Measurements from ENCODE around the gene XYLB. TPM values are rescaled to one million over a fixed set of nuclear protein-coding genes. Genes with fewer than 3 reads are reported as not detected.
"Not testable (repeated sequence)": the region's sequence is repeated elsewhere in the genome, so short reads cannot be mapped to it uniquely, and the experiment has no call there.

Gene XYLB
- 1 to 10 TPM; 2.5 to 2.8 TPM for total RNA-seq

DNA sequence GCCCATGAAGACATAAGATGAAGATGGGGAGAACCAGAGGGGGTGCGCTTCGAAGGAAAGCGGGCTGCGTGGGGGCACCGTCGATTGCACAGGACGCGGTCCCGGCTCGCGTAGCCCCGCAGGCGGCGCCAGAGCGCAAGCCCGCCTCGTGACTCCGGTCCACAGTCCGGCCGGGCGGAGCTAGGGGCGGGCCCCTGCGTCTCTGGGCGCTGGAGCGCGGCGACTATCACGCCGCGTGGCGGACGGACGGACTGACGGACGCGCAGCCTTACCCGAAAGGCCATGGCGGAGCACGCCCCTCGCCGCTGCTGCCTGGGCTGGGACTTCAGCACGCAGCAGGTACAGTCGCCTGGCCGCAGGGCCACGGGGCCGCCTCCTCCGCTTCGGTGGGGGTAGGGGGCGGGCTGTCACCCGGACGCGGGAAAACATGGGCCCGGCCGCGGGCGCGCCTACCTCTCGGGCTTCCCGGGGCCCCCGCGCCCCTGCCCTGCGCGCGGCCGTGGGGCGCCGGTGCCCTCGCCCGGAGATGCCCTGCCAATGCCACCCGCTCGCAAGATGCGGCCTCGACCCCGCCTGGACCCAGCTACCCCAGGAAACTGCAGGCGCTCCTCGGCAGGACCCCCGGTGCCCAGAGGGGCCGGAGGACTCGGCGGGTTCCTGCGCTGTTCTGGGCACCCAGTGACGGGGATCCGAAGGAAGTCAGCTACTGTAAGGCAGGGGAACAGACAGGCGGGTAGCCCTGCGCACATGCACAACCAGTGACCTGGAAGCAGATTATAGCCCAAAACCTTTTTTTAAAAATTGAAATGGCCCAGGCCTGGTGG lies at the start of gene XYLB:
TSS of gene XYLB (plus strand) at position 199 of the 824 bp plus-strand sequence. CDS start at position 283, 84 bp downstream.
- intact Hi-C loops (cut with micrococcal nuclease) = loop anchor here (1.0 to 5.0 kb wide), 7 partner anchors 108 to 374 kb away; partner anchors contain the start of genes EXOG and MYD88
- Mint-ChIP-seq H3K36me3 (ENCODE audit: low read depth) (peaks cover 3% of the 10 kb centered on the region), H3K4me3 (peak within 1 kb of the TSS; percentile 72), H3K9me3 (no peaks in the 10 kb centered on the region), H3K27ac (no peak within 1 kb of the TSS), H3K4me1 (ENCODE audit: low read depth) (peaks cover 4% of the 10 kb centered on the region), H3K27me3 (ENCODE audit: low read depth) (peaks cover 2% of the 10 kb centered on the region)
- CTCF ChIA-PET = interaction anchor here (0.8 to 4.0 kb wide), 26 partner anchors 9 to 350 kb away, joined by 3 to 48 read pairs (median 5); partner anchors contain the start of gene EXOG
- peak; percentile 79 for DNase-seq

DNA sequence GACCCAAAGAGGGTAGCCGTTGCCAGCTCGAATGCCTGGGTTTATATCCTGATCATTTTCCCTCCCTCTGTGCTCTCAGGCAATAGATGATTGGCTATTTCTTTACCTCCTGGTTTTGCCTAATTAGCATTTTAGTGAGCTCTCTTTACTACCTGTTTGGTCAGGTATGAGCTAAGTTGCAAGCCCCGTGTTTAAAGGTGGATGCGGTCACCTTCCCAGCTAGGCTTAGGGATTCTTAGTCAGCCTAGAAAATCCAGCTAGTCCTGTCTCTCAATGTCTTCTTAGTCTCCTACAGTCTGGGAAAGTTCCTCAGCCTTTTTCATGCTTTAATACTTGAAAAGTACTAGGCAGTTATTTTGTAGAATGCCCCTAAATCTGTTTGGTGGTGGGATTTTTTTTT lies 49.5 kb upstream of the XYLB start:
- H3K36me3 Mint-ChIP-seq (ENCODE audit: low read depth); H3K27me3 Mint-ChIP-seq (ENCODE audit: low read depth); H3K4me1 Mint-ChIP-seq (ENCODE audit: low read depth); H3K27ac Mint-ChIP-seq; H3K4me3 Mint-ChIP-seq; H3K9me3 Mint-ChIP-seq; DNase-seq: not testable (repeated sequence)
- CTCF ChIA-PET = interaction anchor here (0.7 to 3.3 kb wide), 5 partner anchors 16 to 180 kb away, joined by 3 to 24 read pairs (median 3); no protein-coding TSS in a partner anchor
- intact Hi-C loops (cut with micrococcal nuclease) = loop anchor here (5.0 kb wide), 1 partner anchor 160 kb away; the partner anchor contains the start of genes ACAA1 and MYD88

DNA sequence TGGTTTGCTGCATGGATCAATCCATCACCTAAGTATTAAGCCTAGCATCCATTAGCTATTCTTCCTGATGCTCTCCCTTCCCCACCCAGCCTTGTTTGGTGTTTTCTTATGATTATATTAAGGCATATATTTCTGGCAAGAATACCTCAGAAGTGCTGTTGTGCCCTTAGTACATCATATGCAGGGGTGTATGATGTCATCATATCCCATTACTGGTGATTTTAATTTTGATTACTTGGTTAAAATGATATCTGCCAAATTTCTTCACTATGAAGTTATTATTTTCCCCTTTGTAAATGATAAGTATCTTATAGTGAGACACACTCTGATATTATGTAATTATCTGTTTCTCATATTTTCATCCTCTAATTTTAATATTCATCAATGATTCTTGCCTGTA lies 49.0 kb upstream of the XYLB start:
- Mint-ChIP-seq H3K27me3 (ENCODE audit: low read depth) (peaks cover 6% of the 10 kb centered on the region), H3K36me3 (ENCODE audit: low read depth) (no peaks in the 10 kb centered on the region), H3K4me1 (ENCODE audit: low read depth) (no peaks in the 10 kb centered on the region), H3K27ac (no peak overlapping the region), H3K4me3 (no peak overlapping the region), H3K9me3 (no peaks in the 10 kb centered on the region)
- intact Hi-C loops (cut with micrococcal nuclease) = loop anchor here (5.0 kb wide), 1 partner anchor 160 kb away; the partner anchor contains the start of genes ACAA1 and MYD88
- CTCF ChIA-PET = interaction anchor here (0.7 to 3.3 kb wide), 15 partner anchors 10 to 328 kb away, joined by 3 to 24 read pairs (median 4); partner anchors contain the start of gene EXOG
- no peak for DNase-seq

DNA sequence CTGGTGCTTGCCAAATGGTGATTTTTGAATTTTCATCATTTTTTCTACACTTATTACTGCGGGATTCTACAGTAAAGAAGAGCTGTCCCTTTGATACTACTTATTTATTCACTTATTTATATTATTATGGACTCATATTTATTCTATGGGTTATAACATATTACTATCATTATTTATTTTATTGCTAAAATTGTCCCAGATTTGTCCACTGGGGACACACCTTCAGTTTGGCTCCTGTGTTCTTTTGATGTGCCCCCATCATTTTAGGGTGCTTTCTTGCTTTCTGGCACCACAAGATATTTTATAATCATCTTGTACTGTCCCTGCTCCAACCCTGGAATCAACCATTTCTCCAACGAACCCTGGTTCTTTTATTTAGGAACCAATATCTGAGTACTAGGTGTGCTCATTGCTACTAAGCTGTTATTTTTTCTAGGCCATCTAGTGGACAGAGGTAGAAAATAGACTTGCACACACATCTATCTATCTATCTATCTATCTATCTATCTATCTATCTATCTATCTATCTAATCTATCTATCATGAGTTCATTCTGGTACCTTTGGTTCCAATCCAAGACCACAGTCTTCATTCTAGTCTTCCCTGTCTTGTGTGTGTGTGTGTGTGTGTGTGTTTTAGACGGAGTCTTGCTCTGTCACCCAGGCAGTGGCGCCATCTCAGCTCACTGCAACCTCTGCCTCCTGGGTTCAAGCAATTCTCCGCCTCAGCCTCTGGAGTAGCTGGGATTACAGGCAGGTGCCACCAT lies 48.5 kb upstream of the XYLB start:
- H3K27ac Mint-ChIP-seq = no peak overlapping the region
- H3K4me1 Mint-ChIP-seq (ENCODE audit: low read depth) = no peaks in the 10 kb centered on the region
- H3K9me3 Mint-ChIP-seq = no peaks in the 10 kb centered on the region
- H3K27me3 Mint-ChIP-seq (ENCODE audit: low read depth) = peaks cover 6% of the 10 kb centered on the region
- H3K4me3 Mint-ChIP-seq = no peak overlapping the region
- H3K36me3 Mint-ChIP-seq (ENCODE audit: low read depth) = no peaks in the 10 kb centered on the region
- no peak for DNase-seq
- CTCF ChIA-PET = interaction anchor here (0.7 to 3.3 kb wide), 19 partner anchors 11 to 329 kb away, joined by 3 to 24 read pairs (median 4); partner anchors contain the start of genes EXOG and SLC22A14
- intact Hi-C loops (cut with micrococcal nuclease) = loop anchor here (1.0 to 5.0 kb wide), 2 partner anchors 161 to 180 kb away; partner anchors contain the start of genes ACAA1 and MYD88

DNA sequence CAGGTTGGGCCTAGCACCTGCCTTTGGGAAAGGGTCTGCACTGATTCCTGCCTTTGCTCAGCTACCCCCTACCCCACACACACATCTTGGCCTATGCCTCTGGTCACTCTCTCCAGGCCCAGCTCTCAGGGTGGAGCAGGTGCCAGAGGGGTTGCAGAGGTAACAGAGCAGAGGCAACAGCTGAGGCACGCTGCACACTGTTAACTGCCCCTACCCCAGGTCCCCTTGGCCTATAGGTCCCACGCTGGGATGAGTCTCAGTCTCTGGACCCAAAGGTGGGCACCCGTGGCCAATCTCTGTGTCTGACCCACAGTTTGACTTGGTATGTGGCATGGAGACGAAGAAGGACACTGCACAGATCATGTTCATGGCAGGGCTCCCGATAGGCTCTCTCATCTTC lies 39.6 kb upstream of the XYLB start:
- no peak overlapping the region for H3K4me3 Mint-ChIP-seq
- no peaks in the 10 kb centered on the region for H3K36me3 Mint-ChIP-seq (ENCODE audit: low read depth)
- no peaks in the 10 kb centered on the region for H3K27me3 Mint-ChIP-seq (ENCODE audit: low read depth)
- H3K9me3 Mint-ChIP-seq = peaks cover 2% of the 10 kb centered on the region
- CTCF ChIA-PET = no interaction called here
- no peaks in the 10 kb centered on the region for H3K4me1 Mint-ChIP-seq (ENCODE audit: low read depth)
- intact Hi-C loops (cut with micrococcal nuclease) = no loop called here
- no peak for DNase-seq
- no peak overlapping the region for H3K27ac Mint-ChIP-seq

DNA sequence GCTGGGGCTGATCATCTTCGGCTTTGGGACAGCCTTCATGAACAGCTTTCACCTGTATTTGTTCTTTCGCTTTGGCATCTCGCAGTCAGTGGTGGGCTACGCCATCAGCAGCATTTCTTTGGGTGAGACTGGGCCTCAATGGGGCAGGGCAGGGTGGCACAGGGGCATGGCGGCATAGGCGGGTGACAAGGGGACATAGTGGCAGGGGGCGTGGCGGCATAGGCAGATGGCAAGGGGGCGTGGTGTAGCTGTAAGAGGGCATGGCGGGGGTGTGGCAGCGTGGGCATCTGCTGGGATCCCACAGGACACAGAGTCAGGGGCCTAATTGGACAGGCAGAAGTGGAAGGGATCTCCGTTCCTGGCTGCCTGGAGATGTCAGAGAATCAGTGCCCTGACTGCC lies 39.0 kb upstream of the XYLB start:
- Mint-ChIP-seq H3K27ac (no peak overlapping the region), H3K27me3 (ENCODE audit: low read depth) (no peaks in the 10 kb centered on the region), H3K4me3 (no peak overlapping the region), H3K4me1 (ENCODE audit: low read depth) (no peaks in the 10 kb centered on the region), H3K9me3 (peaks cover 2% of the 10 kb centered on the region), H3K36me3 (ENCODE audit: low read depth) (no peaks in the 10 kb centered on the region)
- CTCF ChIA-PET = no interaction called here
- intact Hi-C loops (cut with micrococcal nuclease) = no loop called here
- no peak for DNase-seq

DNA sequence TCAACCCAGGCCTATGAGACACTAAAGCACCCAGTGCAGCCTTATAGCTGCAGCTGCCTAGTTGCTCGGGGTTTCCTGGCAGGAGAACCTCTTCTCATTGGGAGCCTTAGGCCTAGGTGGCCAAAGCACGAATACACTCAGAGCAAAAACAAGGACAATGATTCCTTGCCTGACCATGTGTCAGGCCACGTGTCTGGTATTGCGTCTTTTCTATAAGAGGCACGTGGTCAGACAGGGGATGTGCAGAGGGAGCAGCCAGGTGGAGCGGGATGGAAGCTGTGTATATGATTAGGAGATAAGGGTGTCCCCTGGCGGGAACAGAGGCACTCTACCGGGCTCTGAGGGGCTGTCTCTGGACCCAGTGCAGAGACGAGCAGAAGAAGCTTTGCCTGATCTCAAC lies 38.1 kb upstream of the XYLB start:
- intact Hi-C loops (cut with micrococcal nuclease) = no loop called here
- H3K4me1 Mint-ChIP-seq (ENCODE audit: low read depth) = no peaks in the 10 kb centered on the region
- CTCF ChIA-PET = no interaction called here

DNA sequence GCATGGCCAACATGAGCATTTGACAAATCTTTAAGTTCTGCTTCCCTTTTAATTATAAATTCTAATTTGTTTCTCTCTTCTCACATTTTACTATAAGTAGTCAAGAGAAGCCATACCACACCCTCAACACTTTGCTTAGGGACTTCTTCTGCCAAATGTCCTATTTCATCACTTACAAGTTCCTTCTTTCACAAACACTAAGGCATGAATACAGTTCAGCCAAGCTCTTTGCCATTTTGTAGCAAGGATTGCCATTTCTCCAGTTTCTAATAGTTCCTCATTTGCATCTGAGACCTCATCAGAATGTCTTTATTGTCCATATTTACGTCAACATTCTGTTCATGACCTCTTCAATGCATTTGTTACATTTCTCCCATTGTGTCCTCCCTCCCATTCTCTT lies 35.1 kb upstream of the XYLB start:
- Mint-ChIP-seq H3K4me1 (ENCODE audit: low read depth) (no peaks in the 10 kb centered on the region), H3K4me3 (no peak overlapping the region), H3K27me3 (ENCODE audit: low read depth) (no peaks in the 10 kb centered on the region), H3K27ac (no peak overlapping the region), H3K9me3 (no peaks in the 10 kb centered on the region), H3K36me3 (ENCODE audit: low read depth) (no peaks in the 10 kb centered on the region)
- intact Hi-C loops (cut with micrococcal nuclease) = no loop called here
- DNase-seq = no peak
- CTCF ChIA-PET = no interaction called here

More for the DNA sequence above, 38.1 kb upstream of the XYLB start:
- no peak for DNase-seq
- H3K27me3 Mint-ChIP-seq (ENCODE audit: low read depth) = no peaks in the 10 kb centered on the region
- H3K9me3 Mint-ChIP-seq = peaks cover 2% of the 10 kb centered on the region
- H3K27ac Mint-ChIP-seq = no peak overlapping the region
- no peak overlapping the region for H3K4me3 Mint-ChIP-seq
- H3K36me3 Mint-ChIP-seq (ENCODE audit: low read depth) = no peaks in the 10 kb centered on the region

DNA sequence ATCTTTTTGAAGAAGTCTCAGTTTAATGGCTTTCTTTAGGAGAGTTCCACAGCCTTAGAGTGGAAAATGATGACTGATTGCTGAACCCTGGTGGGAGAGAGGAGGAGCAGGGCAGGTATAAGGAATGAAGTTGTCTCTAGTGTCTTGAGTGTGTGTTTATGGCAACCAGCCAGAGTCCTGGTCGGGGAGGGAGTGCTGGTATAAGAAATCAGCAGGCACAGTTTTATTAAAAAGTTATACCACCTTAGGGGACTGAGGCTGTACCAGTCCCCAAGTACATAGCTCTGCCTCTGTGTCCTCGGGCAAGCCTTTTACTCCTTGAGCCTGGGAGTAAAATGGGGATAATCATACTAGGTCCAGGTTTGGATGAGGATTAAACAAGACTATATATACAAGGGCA lies 34.6 kb upstream of the XYLB start:
- Mint-ChIP-seq H3K4me3 (no peak overlapping the region), H3K4me1 (ENCODE audit: low read depth) (no peaks in the 10 kb centered on the region), H3K27ac (no peak overlapping the region), H3K27me3 (ENCODE audit: low read depth) (no peaks in the 10 kb centered on the region), H3K36me3 (ENCODE audit: low read depth) (no peaks in the 10 kb centered on the region), H3K9me3 (no peaks in the 10 kb centered on the region)
- CTCF ChIA-PET = no interaction called here
- DNase-seq = no peak
- intact Hi-C loops (cut with micrococcal nuclease) = no loop called here

DNA sequence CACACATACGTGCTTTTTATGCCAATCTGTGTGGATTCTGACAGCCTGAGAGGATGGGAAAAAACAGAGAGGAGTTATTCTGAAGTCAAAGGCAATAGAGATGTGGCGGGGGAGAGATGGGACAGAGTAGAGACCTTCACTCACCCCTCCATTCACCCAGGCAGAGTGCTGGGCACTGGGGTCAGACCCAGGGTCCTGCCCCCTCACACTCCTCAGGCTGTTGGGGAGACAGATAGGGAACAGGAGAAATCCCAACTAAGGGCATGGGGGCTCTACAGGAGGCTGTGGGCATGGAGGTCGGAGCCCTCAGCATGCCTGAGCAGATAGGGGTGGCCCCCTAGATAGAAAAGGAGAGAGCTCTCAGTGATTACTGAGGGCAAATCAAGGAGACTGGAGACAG lies 34.2 kb upstream of the XYLB start:
- no peak for DNase-seq
- Mint-ChIP-seq H3K36me3 (ENCODE audit: low read depth) (no peaks in the 10 kb centered on the region), H3K4me3 (no peak overlapping the region), H3K4me1 (ENCODE audit: low read depth) (no peaks in the 10 kb centered on the region), H3K9me3 (no peaks in the 10 kb centered on the region), H3K27me3 (ENCODE audit: low read depth) (no peaks in the 10 kb centered on the region), H3K27ac (no peak overlapping the region)
- intact Hi-C loops (cut with micrococcal nuclease) = no loop called here
- CTCF ChIA-PET = no interaction called here

DNA sequence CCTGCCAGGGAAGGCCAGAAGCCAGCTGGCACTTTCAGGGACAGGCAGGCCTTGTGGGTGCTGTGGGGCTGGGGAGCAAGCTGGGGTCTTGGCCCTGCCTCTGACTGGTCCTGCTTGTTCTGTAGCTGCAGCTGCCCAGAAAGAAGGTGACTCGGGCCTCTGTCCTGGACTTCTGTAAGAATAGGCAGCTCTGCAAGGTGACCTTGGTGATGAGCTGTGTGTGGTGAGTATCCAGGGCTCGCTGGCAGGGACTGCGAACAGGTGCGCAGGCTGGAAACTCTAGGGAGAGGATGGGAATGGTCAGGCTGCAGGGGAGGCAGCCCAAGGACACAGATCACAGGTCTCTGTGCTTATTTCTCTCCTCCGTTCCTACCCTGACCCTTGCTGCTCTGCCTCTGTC lies 33.3 kb upstream of the XYLB start:
- H3K4me3 Mint-ChIP-seq = no peak overlapping the region
- no peak for DNase-seq
- no peak overlapping the region for H3K27ac Mint-ChIP-seq
- H3K36me3 Mint-ChIP-seq (ENCODE audit: low read depth) = no peaks in the 10 kb centered on the region
- no peaks in the 10 kb centered on the region for H3K27me3 Mint-ChIP-seq (ENCODE audit: low read depth)
- intact Hi-C loops (cut with micrococcal nuclease) = no loop called here
- CTCF ChIA-PET = no interaction called here
- H3K9me3 Mint-ChIP-seq = no peaks in the 10 kb centered on the region
- no peaks in the 10 kb centered on the region for H3K4me1 Mint-ChIP-seq (ENCODE audit: low read depth)

DNA sequence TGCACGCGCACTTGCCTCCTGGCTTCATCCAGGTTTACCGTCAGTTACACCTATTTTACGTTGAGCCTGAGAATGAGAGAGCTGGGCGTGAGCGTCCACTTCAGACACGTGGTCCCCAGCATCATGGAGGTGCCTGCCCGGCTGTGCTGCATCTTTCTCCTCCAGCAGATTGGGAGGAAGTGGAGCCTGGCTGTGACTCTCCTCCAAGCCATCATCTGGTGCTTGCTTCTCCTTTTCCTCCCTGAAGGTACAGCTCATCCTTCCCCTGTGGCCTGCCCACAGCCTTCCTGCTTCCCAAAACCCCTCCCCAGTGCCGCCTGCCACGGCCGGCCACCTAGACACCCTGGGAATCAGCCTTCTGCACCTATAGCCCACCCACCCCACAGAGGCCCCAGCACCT lies 32.9 kb upstream of the XYLB start:
- Mint-ChIP-seq H3K27me3 (ENCODE audit: low read depth) (no peaks in the 10 kb centered on the region), H3K4me1 (ENCODE audit: low read depth) (no peaks in the 10 kb centered on the region), H3K27ac (no peak overlapping the region), H3K36me3 (ENCODE audit: low read depth) (no peaks in the 10 kb centered on the region), H3K4me3 (no peak overlapping the region), H3K9me3 (no peaks in the 10 kb centered on the region)
- DNase-seq = no peak
- intact Hi-C loops (cut with micrococcal nuclease) = no loop called here
- CTCF ChIA-PET = no interaction called here
